GM18508 (cell line): Measurements from ENCODE around the gene CXCL3.

Experiments
- ATAC-seq: cut with Tn5 transposase; IDR thresholded peaks from one replicate; pipeline ENCODE4 v1.9.1; 2021; ENCODE audit warnings: moderate number of reproducible peaks; ENCODE audit not compliant: insufficient read depth, unreplicated experiment

Gene CXCL3

GRCh38 chr4:74056114-74056857 is 17.8 kb upstream of the CXCL3 start:
- ATAC-seq = no peak

- no peak for ATAC-seq
Measured at GRCh38 chr4:74055498-74055897, 17.0 kb upstream of the CXCL3 start.

GRCh38 chr4:74055096-74055495 is 16.6 kb upstream of the CXCL3 start:
- ATAC-seq = no peak

GRCh38 chr4:74054483-74055047 is 16.1 kb upstream of the CXCL3 start:
- ATAC-seq = no peak

DNA sequence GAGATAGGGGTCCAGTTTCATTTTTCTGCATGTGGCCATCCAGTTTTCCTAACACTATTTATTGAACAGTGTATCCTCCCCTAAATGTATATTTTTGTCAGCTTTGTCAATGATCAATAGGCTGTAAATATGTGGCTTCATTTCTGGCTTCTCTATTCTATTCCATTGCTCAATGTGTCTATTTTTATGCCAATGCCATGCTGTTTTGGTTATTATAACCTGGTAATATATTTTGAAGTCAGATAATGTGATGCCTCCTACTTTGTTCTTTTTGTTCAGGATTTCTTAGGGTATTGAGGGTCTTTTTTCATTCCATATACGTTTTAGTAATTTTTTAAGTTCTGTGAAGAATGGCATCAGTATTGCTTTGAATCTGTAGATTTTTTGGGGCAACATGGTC is 8.7 kb upstream of the CXCL3 start:
- ATAC-seq = no peak

DNA sequence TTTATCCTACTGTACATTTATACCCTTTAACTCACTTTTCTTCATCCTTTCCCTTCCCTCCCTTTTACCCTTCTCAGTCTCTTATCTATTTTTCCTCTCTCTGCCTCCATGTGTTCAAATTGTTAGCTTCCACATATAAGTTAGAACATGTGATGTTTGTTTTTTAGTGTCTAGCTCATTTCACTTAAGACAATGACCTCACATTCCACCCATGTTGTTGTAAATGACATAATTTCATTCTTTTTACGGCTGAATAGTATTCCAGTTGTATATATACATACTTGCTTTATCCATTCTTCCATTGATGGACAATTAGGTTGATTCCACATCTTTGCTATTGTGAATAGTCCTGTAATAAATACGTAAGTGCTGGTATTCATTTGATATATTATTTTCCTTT is 7.3 kb upstream of the CXCL3 start:
- no peak for ATAC-seq

DNA sequence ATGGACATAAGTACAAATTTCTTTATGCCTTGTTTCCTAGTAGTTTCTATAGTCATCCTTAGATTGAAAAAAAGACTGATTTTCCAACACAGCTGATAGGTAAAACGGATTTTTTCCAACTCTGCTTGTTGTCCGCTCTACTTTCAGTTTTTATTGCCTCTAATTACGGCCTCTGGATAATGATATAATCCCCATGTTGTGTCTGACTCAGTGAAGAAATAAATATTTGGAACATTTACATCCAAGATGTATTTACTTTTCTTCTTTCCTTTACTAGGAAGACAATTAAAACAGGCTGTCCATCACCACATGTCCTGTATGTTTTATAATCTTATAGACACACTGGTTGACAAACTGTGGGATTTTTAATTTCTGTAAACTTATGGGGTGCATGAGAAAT is 6.8 kb upstream of the CXCL3 start:
- no peak for ATAC-seq

- ATAC-seq = no peak
Measured at GRCh38 chr4:74044677-74045076, 6.2 kb upstream of the CXCL3 start.

- ATAC-seq = no peak
Measured at GRCh38 chr4:74042681-74043080, 4.2 kb upstream of the CXCL3 start.

GRCh38 chr4:74041418-74041817 is 2.9 kb upstream of the CXCL3 start:
- ATAC-seq = no peak

GRCh38 chr4:74039315-74039763 is 850 bp upstream of the CXCL3 start:
- peak; percentile 8 for ATAC-seq

DNA sequence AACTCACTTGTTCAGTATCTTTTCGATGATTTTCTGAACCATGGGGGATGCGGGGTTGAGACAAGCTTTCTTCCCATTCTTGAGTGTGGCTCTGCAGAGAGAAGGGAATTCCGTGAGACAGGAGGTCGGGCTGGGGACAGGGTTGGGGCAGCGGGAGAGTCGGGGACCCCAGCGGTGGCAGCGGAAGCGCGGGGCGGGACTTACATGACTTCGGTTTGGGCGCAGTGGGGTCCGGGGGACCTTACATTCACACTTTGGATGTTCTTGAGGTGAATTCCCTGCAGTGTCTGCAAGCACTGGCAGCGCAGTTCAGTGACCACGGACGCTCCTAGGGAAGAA is 434 bp downstream of the CXCL3 start:
- no peak for ATAC-seq

DNA sequence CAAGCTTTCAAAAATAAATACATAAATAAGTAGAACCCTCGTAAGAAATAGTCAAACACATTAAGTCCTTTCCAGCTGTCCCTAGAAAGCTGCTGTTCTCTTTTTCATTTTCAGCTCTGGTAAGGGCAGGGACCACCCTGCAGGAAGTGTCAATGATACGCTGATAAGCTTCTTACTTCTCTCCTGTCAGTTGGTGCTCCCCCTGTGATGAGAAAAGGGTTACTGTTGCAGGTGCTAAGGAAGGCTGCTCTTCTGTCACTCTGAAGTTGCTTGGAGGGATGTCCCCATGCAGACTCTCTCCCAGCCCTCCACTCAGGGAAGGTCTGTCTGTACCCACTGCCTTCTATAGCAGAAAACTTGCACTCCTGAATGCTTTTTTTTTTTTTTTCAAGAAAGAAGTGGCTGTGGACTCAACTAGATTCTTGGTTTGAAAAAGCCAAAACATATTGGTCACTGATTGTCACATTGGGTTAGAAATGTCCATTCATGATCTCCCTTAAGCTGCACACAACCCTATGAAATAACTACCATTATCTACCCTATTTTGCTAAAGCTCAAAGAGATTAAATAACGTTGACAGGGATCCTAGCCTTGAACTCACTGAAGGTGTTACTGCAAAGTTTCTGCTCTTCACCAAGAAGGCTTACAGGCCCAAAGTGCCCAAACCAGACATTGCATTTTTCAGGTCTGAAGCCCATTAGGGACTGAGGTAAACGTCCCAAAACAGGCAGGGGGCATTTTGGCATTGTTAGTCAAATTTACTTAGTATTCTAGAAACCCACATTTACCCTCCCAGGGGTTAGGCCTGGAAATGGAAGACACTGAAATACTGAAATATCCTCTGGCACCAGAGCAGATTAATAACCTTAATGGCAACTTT is 1.2 kb downstream of the CXCL3 start:
- ATAC-seq = no peak

- ATAC-seq = no peak
Measured at GRCh38 chr4:74033739-74034138, 4.8 kb downstream of the CXCL3 start.

DNA sequence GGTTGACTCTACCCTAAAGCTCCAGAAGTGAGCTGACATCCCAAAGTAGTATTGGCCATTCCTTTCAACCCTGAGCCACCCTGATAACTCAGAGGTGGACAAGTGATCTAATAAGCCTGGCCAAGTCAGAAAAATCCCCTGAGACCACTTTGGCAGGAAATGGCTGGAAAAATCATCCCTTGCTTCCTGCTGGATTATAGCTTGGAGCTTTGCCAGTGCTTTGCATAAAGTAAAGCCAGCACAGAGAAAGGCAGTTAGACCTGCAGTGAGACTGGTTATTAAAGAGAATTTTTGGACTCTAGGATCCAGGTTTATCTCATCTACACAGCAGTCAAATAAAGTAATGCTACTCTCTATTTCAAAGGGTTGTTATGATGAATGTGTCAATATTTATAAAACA is 6.4 kb downstream of the CXCL3 start:
- ATAC-seq = no peak

- no peak for ATAC-seq
Measured at GRCh38 chr4:74031576-74031975, 6.9 kb downstream of the CXCL3 start.

- ATAC-seq = no peak
Measured at GRCh38 chr4:74030285-74030684, 8.2 kb downstream of the CXCL3 start.

DNA sequence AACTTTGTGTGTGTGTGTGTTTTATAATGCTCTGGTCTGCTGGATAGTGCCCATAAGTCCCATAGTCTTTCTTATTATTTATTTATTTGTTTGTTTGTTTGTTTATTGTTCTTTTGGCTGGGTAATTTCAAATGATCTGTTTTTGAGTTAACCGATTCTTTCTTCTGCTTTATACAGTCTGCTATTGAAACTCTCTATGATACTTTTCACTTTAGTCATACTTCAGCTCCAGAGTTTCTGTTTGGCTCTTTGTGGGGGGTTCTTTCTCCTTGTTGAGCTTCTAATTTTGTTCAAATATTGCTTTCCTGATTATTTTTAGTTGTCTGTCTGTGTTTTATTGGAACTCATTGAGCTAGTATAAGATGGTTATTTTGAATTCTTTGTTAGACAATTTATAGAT is 10.0 kb downstream of the CXCL3 start:
- no peak for ATAC-seq

DNA sequence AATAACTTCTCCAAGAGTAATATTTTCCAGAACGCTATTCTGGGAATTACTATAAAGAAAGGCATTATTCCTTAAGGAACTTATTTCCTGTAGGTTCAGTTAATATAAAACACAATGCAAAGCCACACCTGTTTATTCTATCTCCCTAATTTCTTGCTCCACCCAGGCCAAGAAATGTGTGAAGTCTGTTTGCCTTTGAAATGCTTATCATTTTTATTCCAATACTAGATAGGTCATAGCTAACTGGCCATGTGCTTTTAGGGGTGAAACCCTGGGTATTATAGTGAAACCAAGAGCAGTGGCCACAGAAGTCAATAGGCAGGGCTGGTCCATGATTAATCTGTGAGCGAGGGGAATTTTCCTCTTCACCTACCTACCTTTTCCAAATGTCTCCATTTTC is 14.8 kb downstream of the CXCL3 start:
- ATAC-seq = no peak

DNA sequence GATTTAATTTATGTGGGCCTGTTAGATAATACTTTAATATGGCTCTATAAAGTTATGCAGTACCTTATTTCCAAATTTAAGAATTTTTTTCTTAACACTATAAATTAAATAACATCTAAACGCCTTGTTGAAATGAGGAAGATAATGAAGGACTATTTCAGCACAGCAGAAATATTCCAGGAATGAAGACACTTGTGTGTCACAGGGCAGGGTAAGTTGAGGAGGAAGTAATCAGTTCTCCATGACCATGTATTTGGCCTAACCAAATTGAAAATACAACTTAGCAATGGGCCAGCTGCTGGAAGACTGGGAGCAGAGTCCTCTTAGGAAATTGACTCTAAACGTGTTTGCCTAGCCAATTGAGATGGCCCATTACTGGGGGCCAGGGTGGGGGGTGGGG is 16.9 kb downstream of the CXCL3 start:
- no peak for ATAC-seq

GRCh38 chr4:74018771-74019170 is 19.7 kb downstream of the CXCL3 start:
- no peak for ATAC-seq
